Mesodermal cell (in vitro differentiated cells): ENCODE results near the gene CRTC1.

Experiments used
- H3K27ac ChIP-seq: 2 replicates; pipeline ENCODE4 v1.7.0; 2013; ENCODE audit warnings: mild to moderate bottlenecking, low read depth, low read length, moderate library complexity; ENCODE audit not compliant: severe bottlenecking
- H3K36me3 ChIP-seq: 2 replicates; pipeline ENCODE4 v1.7.1; 2013; ENCODE audit warnings: mild to moderate bottlenecking, low read length, moderate library complexity; ENCODE audit not compliant: control insufficient read depth, insufficient read depth
- H3K4me1 ChIP-seq: one replicate; pipeline ENCODE4 v1.7.1; 2013; ENCODE audit warnings: mild to moderate bottlenecking, low read length; ENCODE audit not compliant: insufficient read depth, control insufficient read depth, poor library complexity, severe bottlenecking
- H3K4me3 ChIP-seq: 2 replicates; pipeline ENCODE4 v1.7.0; 2013; ENCODE audit warnings: low read length, control low read depth, mild to moderate bottlenecking; ENCODE audit not compliant: insufficient read depth, poor library complexity, severe bottlenecking; ENCODE audit errors: extremely low read depth
- H3K9me3 ChIP-seq: 2 replicates; pipeline ENCODE4 v1.7.1; 2013; ENCODE audit warnings: mild to moderate bottlenecking, low read length, moderate library complexity; ENCODE audit not compliant: control insufficient read depth
- WGBS, 2 experiments: methylation state at CpG; one replicate each; pipeline ENCODE4 v1.1.5; 2013; ENCODE audit warnings: missing lambda C conversion rate in 2 of 2; ENCODE audit not compliant: insufficient coverage in 2 of 2; 5-methylcytosine and 5-hydroxymethylcytosine counted together

Gene CRTC1

GRCh38 chr19:18798384-18799352 lies 115.2 kb downstream of the CRTC1 start:
- WGBS, 2 experiments, result 64 to 78% methylated on average over 13 to 20 of the region's 22 CpGs

GRCh38 chr19:18799389-18799970 lies 116.0 kb downstream of the CRTC1 start:
- Histone ChIP-seq H3K4me1 (peaks cover 5% of the 10 kb centered on the region), H3K9me3 (no peaks in the 10 kb centered on the region), H3K27ac (no peak overlapping the region), H3K36me3 (no peaks in the 10 kb centered on the region), H3K4me3 (no peak overlapping the region)

More at GRCh38 chr19:18798384-18799352, 115.2 kb downstream of the CRTC1 start:
- H3K4me1 ChIP-seq, result peaks cover 5% of the 10 kb centered on the region
- no peak overlapping the region for H3K27ac ChIP-seq
- H3K9me3 ChIP-seq, result no peaks in the 10 kb centered on the region
- no peak overlapping the region for H3K4me3 ChIP-seq
- no peaks in the 10 kb centered on the region for H3K36me3 ChIP-seq

GRCh38 chr19:18800079-18800478 lies 116.6 kb downstream of the CRTC1 start:
- Histone ChIP-seq H3K9me3 (no peaks in the 10 kb centered on the region), H3K36me3 (no peaks in the 10 kb centered on the region), H3K4me3 (no peak overlapping the region), H3K27ac (no peak overlapping the region), H3K4me1 (peaks cover 5% of the 10 kb centered on the region)

DNA sequence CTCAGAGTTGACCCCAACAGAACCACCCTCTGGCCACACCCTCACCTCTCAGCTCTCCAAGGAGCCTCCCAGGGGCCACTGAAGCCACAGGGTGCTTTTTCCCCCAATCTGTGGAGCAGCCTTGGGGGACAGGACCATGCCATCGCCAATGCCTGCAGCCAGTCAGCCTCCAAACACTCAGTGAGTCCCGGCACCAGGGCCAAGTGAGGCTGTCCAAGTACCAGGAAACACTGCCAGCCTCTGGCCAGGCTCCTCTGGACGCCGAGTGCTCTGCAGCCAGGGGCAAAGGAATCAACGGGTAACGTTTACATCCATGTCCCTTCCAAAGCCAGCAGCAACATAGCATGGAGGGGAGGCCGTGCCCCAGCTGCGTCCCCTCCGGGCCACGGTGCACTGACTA lies 117.2 kb downstream of the CRTC1 start:
- no peaks in the 10 kb centered on the region for H3K9me3 ChIP-seq
- no peak overlapping the region for H3K27ac ChIP-seq
- H3K4me3 ChIP-seq, result no peak overlapping the region
- H3K4me1 ChIP-seq, result peaks cover 2% of the 10 kb centered on the region
- 74 to 75% methylated on average over 7 to 10 of the region's 10 CpGs for WGBS, 2 experiments
- no peaks in the 10 kb centered on the region for H3K36me3 ChIP-seq

- Histone ChIP-seq H3K27ac (no peak overlapping the region), H3K4me3 (no peak overlapping the region), H3K4me1 (no peaks in the 10 kb centered on the region), H3K36me3 (no peaks in the 10 kb centered on the region), H3K9me3 (no peaks in the 10 kb centered on the region)
- WGBS, 2 experiments, result 55 to 60% methylated on average over 8 to 9 of the region's 11 CpGs
Measured at GRCh38 chr19:18802354-18802753, 118.9 kb downstream of the CRTC1 start.

- Histone ChIP-seq H3K4me1 (no peaks in the 10 kb centered on the region), H3K27ac (no peak overlapping the region), H3K4me3 (no peak overlapping the region), H3K36me3 (no peaks in the 10 kb centered on the region), H3K9me3 (no peaks in the 10 kb centered on the region)
- WGBS, 2 experiments, result 85 to 93% methylated on average over 5 of the region's 5 CpGs
Measured at GRCh38 chr19:18803550-18804138, 120.2 kb downstream of the CRTC1 start.

DNA sequence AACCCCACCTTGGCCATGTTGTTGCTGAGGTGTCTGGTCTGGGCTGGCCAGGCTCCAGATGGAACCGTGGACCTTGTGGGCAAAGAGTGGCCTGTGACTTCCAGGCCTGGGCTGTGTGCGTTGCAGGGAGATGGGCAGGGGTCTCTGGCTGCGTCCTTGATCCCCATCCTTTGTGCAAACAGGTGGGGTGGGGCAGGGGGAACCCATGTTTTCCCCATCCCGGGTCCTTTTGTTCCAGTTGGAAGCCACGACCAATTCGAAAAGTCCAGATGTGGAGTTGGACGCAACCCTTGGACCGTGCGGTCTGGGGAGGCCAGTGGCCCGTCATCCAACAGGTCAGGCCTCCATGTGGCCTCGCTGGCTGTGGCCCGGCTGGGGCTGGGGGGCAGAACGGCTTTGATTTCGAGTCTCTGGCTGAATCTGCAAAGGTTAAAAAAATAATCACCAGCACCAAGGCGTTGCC lies 120.7 kb downstream of the CRTC1 start:
- H3K9me3 ChIP-seq, result no peaks in the 10 kb centered on the region
- no peak overlapping the region for H3K27ac ChIP-seq
- no peaks in the 10 kb centered on the region for H3K4me1 ChIP-seq
- no peak overlapping the region for H3K4me3 ChIP-seq
- 93% methylated on average over 12 to 13 of the region's 15 CpGs for WGBS, 2 experiments
- no peaks in the 10 kb centered on the region for H3K36me3 ChIP-seq

GRCh38 chr19:18804643-18805042 lies 121.2 kb downstream of the CRTC1 start:
- Histone ChIP-seq H3K27ac (no peak overlapping the region), H3K9me3 (no peaks in the 10 kb centered on the region), H3K4me3 (no peak overlapping the region), H3K4me1 (no peaks in the 10 kb centered on the region), H3K36me3 (no peaks in the 10 kb centered on the region)
- 92 to 94% methylated on average over 8 of the region's 8 CpGs for WGBS, 2 experiments

DNA sequence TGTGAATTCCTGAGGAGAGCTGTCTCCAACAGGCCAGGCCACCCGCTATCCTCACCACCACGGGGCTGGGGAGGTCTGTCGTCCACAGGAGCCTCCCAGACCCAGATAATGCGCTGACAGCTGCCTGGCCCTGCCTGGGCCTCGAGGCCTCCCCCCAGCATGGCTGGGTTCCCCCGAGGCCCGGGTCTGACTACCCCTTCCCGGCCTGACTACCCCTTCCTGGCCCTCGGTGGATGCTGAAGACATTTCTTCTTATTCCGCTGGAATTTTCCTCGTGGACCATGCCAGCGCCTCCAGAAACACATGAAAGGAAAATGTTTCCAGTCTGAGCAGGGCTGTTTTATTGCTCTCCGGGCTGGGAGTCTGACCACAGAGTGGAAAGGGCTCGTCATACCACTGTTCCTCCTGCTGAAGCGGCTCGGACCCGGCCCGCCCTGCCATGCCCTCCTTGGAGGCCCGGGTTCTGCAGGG lies 124.4 kb downstream of the CRTC1 start:
- Histone ChIP-seq H3K4me3 (no peak overlapping the region), H3K36me3 (no peaks in the 10 kb centered on the region), H3K9me3 (no peaks in the 10 kb centered on the region), H3K27ac (peak overlapping the region; percentile 16), H3K4me1 (no peaks in the 10 kb centered on the region)
- 85 to 87% methylated on average over 17 to 19 of the region's 19 CpGs for WGBS, 2 experiments

DNA sequence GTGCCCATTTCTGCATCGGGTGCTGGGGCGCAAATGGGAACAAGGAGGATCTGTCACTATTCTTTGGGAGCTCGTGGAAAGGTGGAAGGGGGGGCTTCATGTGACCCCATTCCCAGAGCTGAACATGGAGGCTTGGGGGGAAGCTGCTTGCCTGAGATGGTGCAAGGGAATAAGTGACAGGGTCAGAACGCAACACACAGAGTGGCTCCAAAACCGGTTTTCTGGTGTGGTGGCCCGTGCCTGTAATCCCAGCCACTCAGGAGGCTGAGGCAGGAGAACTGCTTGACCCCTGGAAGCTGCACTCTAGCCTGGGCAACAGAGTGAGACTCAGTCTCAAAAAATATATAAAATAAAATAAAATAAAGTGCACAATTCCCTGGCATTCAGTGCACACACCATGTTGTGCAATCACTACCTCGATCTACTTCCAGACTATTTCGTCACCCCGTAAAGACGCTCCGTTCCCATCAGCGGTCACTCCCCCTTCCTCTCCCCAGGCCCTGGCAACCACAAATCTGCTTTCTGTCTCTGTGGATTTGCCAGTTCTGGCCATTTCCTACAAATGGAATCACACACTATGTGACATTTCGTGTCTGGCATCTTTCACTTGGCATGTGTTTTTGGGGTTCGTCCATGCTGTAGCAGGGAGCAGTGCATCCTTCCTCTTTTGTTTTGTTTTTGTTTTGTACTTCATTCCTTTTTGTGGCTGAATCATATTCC lies 125.8 kb downstream of the CRTC1 start:
- Histone ChIP-seq H3K4me1 (no peaks in the 10 kb centered on the region), H3K36me3 (no peaks in the 10 kb centered on the region), H3K4me3 (no peak overlapping the region), H3K9me3 (no peaks in the 10 kb centered on the region), H3K27ac (no peak overlapping the region)
- 79 to 84% methylated on average over 12 to 14 of the region's 14 CpGs for WGBS, 2 experiments
